ENCODE results near the gene CRMP1.
"Not testable (repeated sequence)": the region's sequence is repeated elsewhere in the genome, so short reads cannot be mapped to it uniquely, and the experiment has no call there.

CRMP1 gene

GRCh38 chr4:5858020-5858769 is 34.7 kb downstream of the CRMP1 start:
- DNase-seq (ENCODE audit: low read depth in 3 of 3, low spot score in 1 of 3): no peak

- no peak for DNase-seq (ENCODE audit: low read depth in 3 of 3, low spot score in 1 of 3)
These were observed 35.7 kb downstream of the CRMP1 start for GRCh38 chr4:5857199-5857598.

- DNase-seq (ENCODE audit: low read depth in 3 of 3, low spot score in 1 of 3): not testable (repeated sequence)
These were observed 36.5 kb downstream of the CRMP1 start for GRCh38 chr4:5856362-5856761.

GRCh38 chr4:5854929-5855328 is 38.0 kb downstream of the CRMP1 start:
- DNase-seq (ENCODE audit: low read depth in 3 of 3, low spot score in 1 of 3): no peak

- no peak for DNase-seq (ENCODE audit: low read depth in 3 of 3, low spot score in 1 of 3)
These were observed 40.2 kb downstream of the CRMP1 start for GRCh38 chr4:5852523-5853202.

GRCh38 chr4:5851637-5852301 is 41.1 kb downstream of the CRMP1 start:
- no peak for DNase-seq (ENCODE audit: low read depth in 3 of 3, low spot score in 1 of 3)

- DNase-seq (ENCODE audit: low read depth in 3 of 3, low spot score in 1 of 3): no peak
These were observed 47.6 kb downstream of the CRMP1 start for GRCh38 chr4:5845035-5845905.

- no peak for DNase-seq (ENCODE audit: low read depth in 3 of 3, low spot score in 1 of 3)
These were observed 49.0 kb downstream of the CRMP1 start for GRCh38 chr4:5843573-5844530.

GRCh38 chr4:5842456-5842855 is 50.4 kb downstream of the CRMP1 start:
- no peak for DNase-seq (ENCODE audit: low read depth in 3 of 3, low spot score in 1 of 3)

- DNase-seq (ENCODE audit: low read depth in 3 of 3, low spot score in 1 of 3): no peak
These were observed 52.9 kb downstream of the CRMP1 start for GRCh38 chr4:5839751-5840674.

- no peak for DNase-seq (ENCODE audit: low read depth in 3 of 3, low spot score in 1 of 3)
These were observed 53.6 kb downstream of the CRMP1 start for GRCh38 chr4:5839332-5839731.

- not testable (repeated sequence) for DNase-seq (ENCODE audit: low read depth in 3 of 3, low spot score in 1 of 3)
These were observed 55.4 kb downstream of the CRMP1 start for GRCh38 chr4:5837483-5837882.

- DNase-seq (ENCODE audit: low read depth in 3 of 3, low spot score in 1 of 3): no peak
These were observed 55.9 kb downstream of the CRMP1 start for GRCh38 chr4:5836943-5837342.

- DNase-seq (ENCODE audit: low read depth in 3 of 3, low spot score in 1 of 3): no peak
These were observed 64.9 kb downstream of the CRMP1 start for GRCh38 chr4:5828005-5828391.

GRCh38 chr4:5827108-5828004 is 65.5 kb downstream of the CRMP1 start:
- no peak for DNase-seq (ENCODE audit: low read depth in 3 of 3, low spot score in 1 of 3)

GRCh38 chr4:5826437-5827107 is 66.3 kb downstream of the CRMP1 start:
- no peak for DNase-seq (ENCODE audit: low read depth in 3 of 3, low spot score in 1 of 3)

GRCh38 chr4:5825321-5826041 is 67.4 kb downstream of the CRMP1 start:
- DNase-seq (ENCODE audit: low read depth in 3 of 3, low spot score in 1 of 3): no peak

All from stimulated activated CD4-positive, alpha-beta T cell treated with anti-CD3 and anti-CD28 coated beads, TNF-alpha, amount 100 ng/mL, for 1 hour (primary cell).